Measurements from ENCODE around the gene HS3ST6. TPM values are rescaled to one million over a fixed set of nuclear protein-coding genes. Genes with fewer than 3 reads are reported as not detected.
"Not testable (repeated sequence)": the region's sequence is repeated elsewhere in the genome, so short reads cannot be mapped to it uniquely, and the experiment has no call there.

Gene HS3ST6
- not detected for polyA plus RNA-seq (ENCODE audit: insufficient read length)

DNA sequence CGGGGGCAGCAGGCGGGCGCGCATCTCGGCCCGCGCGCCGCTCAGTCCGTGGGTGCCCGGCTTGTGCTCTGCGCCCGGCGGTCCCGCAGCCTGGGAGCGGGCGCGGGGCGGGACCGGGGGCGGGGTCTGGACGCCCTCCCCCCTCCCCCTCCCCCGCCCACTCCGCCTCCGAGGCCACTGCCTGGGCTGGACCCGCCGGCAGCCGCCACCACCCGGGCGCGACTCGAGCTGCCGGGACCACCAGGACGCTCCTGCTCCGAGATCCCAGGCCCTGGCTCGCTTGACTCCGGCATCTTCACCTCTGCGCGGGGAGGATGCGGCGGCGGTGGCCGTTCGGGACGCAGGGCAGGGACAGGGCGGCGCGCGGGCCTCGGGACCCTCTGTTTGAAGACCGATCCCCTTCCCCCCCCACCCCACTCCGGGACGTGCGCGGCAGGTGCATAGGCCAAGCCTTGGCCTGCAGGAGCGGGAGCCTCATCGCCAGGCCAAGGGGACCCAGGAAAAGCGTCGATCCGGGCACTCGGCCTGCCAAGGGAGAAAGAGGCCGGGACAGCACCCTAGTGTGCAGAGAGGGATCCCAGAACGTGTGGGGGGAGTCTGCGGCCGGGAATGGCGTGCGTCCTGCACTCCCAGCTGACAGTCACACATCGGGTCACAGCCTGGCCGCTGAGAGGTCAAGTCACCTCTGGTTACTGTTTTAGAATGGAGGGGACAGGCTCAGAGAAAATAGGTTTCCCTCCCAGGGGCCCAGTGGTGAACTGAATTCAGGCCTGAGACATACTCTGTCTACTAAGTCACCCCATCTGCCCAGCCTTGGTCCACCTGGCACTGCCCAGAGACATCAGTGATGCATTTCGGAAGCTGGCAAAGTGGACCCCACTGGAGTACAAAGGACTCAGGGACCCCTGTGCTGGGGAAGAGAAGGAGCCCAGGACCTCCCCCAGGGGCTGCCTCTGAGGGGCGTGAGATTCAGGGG lies at the start of gene HS3ST6:
TSS of gene HS3ST6 (minus strand) at position 65 of the 976 bp plus-strand sequence. CDS start 92 bp downstream, outside the sequence.
- DNase-seq (ENCODE audit: low read depth), result no peak

DNA sequence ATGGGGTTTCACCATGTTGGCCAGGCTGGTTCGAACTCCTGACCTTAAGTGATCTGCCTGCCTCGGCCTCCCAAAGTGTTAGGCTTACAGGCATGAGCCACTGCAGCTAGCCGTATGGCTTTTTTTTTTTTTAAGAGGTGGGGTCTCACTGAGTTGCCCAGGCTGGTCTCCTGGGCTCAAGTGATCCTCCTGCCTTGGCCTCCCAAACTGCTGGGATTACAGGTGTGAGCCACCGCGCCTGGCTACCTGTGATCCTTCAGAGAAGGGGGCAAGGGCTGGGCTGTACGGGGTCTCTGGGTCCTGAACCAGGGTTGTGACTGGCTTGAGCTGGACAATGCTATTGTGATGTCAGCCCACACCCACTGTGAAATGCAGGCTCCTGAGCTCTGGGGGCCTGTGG lies 48.2 kb upstream of the HS3ST6 start, which contains the start of gene RNF151:
TSS of gene RNF151 (plus strand) at position 397 of the 400 bp plus-strand sequence. CDS start 26 bp downstream, outside the sequence.
- DNase-seq (ENCODE audit: low read depth), result no peak

DNA sequence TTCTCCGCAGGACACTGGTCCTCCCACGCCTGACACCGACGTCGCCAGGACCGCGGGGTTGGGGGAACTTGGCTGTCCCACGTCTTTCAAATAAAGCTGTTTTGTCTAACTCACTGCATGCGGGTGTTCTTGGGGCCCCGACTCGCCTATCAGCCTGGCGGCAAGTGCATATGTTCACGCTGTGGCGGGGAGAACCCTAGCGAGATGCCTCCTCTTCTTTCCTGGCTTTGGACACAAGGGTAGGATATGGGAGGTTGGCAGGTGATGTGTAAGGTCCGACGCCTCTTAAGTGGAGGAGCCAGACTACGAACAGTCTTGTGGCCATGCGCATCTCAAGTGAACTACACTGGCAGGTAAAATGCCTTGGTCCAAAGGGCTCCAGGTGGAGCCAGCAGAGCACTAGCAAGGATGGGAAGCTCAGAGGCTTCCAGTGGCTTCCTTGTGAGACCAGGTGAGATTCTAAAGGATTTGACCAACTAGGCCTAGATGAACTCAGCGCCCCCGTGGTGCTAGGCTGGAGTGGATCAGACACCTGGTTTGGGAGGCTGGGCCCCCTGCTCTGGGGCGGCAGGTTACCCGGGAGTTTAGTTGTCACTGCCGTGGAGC lies 47.3 kb upstream of the HS3ST6 start:
- no peak for DNase-seq (ENCODE audit: low read depth)

DNA sequence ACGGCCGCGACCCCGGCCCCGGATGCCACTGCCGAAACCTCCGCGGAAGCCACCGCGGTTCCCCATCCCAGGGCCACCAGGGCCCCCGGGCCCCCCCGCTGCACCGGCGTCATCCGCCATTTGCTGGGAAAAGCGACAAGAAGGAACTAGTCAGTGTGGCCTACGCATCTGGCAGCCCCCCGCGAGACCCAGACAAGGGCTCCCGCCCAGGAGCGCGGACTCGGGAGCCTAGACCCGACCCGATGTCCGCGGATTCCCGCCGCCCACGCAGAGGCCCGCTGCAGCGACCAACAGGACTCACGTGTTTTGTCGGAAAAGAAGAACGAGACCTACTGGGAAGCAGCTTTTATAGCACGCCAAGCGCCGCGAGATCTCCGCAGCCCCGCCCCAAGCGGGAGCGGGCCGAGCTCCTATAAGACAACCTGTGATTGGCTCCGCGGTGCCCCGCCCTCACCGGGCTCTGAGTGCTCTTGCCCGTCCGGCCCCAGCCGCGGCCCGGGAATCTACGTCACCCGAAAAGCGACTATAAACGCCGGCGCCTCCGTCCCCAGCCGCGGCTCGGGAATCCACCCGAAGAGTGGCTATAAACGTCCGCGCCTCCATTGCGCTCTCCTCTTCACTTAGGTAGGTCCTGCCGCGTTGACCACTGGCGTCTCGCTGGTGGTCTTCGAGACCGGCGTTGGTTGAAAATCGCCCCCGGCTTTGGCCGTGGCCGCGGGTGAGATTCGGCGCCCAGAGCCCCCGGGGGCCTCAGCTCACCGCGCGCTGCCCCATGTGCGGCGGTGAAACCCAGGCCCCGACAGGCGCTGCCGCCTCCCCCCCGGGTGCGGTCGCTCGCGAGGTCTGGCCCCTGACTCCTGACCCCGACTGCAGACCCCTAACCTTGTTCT lies 46.5 kb upstream of the HS3ST6 start, which contains the start of gene RPS2:
TSS of gene RPS2 (minus strand) at position 321 of the 890 bp plus-strand sequence. CDS start at position 120, 201 bp downstream.
- DNase-seq (ENCODE audit: low read depth), result peak; percentile 96

DNA sequence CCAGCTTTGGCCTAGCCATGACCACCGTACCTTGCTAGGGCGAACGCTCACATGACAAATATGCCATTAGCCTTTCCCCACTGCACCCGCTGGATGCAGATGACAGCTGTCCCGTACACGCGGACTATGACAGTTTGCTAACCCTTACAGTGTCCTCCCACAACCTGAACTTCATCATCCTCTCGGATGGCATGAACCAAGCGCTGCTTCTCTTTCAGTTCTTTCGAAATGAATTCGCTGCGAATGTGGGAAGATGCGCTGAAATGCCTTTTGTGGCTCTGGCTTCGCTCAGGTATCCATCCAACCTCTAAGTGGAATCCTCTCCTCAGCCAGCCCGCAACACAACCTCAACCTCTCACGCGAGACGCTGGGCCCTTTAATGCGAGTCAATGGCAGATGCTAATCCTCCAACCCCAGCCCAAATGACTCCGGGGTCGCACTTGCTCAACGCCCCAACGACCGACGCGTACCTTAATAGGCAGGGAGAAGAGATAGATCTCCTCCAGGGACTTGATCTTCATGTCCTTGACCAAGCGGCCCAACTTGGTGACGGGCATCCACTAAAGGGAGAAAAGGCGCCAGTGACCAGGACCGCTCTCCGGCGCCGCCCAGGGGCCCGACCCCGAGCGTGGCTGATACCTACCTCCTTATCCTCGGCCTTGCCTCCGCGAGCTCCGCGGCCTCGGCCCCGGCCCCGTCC lies 45.7 kb upstream of the HS3ST6 start:
- no peak for DNase-seq (ENCODE audit: low read depth)

DNA sequence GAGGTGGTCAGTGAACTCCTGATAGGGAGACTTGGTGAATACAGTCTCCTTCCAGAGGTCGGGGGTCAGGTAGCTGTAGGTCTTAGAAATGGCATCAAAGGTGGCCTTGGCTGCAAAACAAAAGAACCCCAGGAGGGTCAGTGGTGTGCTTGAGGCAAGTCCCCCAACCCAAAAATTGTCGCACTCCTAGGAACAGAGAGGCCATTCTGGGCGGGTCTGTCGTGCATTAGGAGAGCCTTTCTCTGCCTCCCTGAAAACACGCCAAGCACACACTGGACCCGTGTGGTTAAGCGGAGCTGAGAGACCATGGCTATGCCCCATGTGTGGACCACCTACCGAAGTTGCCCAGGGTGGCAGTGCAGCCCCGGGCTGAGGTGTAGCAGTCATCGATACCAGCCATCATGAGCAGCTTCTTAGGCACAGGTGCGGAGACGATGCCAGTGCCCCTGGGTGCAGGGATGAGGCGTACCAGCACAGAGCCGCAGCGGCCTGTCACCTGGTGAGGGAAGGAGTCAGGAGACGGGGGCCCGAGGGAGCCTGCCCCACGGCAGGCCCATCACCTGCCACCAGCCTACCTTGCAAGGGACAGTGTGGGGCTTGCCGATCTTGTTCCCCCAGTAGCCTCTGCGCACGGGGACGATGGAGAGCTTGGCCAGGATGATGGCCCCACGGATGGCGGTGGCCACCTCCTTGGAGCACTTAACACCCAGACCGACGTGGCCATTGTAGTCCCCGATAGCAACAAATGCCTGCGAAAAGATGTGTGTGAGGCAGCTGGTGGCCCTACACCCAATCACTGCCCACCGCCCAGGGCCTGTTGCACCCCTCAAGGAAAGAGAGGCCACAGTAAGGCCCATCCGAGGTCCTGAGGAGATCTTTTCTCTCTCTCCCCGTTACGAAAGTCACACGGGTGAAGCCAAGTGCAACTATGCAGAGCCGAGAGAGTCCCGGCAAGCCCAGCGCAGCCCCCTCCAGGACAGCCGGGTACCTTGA lies 44.2 kb upstream of the HS3ST6 start:
- not testable (repeated sequence) for DNase-seq (ENCODE audit: low read depth)

DNA sequence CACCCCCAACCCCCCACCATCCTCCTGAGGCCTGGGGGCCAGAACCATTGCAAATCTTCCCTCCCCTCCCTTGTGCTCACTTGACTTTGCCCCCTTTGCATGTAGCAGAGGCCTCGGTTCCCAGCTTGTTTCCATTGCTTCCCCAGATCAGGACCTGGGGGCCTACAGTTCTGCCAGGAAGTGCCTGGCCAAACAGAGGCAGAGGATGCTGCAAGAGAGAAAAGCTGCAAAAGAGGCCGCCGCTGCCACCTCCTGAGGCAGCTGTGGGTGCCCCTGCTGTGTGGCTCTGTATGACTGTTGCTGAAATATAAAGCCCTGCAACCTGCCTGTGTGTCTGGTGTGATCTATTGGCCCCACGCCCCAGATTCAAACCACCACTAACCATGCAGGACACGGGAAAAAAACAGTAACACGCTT lies 43.4 kb upstream of the HS3ST6 start:
- no peak for DNase-seq (ENCODE audit: low read depth)

DNA sequence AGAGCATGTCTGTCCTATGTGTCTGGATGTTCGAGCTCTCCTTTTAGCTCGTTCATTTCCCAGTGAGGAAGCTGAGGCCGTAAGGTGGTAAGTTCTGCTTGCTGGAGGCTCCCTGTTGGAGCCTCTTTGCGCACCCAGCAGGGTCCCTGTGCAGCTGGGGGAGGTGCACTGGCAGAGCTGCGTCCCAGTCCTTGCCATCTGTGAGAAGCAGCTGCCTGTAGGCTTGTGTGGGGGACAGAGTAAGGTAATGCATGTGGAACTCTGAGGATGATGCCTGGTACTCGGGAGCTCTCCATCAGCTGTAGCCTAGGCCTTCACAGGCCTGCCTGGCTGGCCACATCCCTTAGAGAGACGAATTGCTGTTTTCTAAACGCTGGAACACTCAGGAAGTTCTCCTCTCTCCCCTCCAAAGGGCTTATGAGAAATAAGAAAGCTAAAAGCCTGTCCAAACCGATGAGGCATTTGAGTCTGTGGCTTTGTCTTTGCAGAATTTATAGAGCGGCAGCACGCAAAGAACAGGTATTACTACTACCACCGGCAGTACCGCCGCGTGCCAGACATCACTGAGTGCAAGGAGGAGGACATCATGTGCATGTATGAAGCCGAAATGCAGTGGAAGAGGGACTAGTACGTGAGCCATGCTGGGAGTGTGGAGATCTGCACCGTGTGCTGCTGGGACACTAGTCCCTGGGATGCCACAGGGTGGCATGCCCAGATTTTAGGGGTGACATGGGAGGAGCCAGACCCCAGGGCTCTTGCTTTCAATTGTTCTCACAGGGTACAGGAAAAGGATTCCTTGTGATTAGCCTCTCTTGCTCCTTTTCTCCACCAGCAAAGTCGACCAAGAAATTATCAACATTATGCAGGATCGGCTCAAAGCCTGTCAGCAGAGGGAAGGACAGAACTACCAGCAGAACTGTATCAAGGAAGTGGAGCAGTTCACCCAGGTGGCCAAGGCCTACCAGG lies 42.7 kb upstream of the HS3ST6 start:
- DNase-seq (ENCODE audit: low read depth), result no peak

DNA sequence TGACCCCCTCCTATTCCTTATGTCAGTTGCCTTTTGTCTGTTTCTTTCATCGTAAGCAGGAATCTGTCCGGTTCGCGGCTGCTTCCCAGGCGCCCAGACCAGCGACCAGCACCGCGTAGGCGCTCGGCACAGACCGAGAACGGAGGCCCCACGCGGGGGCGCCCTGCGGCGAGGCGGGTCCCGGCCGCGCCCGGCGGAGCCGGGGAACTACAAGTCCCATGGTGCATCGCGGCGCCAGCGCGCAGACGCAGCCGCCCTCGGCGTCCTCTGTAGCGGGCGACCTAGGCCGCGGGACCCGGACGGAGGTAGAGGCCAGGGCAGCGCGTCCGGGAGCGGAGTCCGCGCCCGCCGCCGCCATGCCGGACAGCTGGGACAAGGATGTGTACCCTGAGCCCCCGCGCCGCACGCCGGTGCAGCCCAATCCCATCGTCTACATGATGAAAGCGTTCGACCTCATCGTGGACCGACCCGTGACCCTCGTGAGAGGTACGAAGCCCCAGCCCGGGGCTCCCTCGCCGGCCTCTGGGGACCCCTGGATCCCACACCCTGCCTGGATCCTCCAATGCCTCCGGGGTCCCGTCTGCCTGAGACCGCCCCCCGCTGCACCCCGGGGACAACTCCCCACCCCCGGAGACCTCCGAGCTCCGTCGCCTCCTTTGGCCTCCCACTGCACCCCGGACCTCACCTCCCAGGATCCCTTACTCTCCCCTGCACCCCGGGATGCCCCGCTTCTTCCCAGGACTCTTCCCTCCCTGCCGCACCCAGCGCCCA lies 41.2 kb upstream of the HS3ST6 start, which contains the start of gene NDUFB10:
TSS of gene NDUFB10 (plus strand) at position 270 of the 771 bp plus-strand sequence. CDS start at position 357, 87 bp downstream.
- DNase-seq (ENCODE audit: low read depth), result peak; percentile 84

DNA sequence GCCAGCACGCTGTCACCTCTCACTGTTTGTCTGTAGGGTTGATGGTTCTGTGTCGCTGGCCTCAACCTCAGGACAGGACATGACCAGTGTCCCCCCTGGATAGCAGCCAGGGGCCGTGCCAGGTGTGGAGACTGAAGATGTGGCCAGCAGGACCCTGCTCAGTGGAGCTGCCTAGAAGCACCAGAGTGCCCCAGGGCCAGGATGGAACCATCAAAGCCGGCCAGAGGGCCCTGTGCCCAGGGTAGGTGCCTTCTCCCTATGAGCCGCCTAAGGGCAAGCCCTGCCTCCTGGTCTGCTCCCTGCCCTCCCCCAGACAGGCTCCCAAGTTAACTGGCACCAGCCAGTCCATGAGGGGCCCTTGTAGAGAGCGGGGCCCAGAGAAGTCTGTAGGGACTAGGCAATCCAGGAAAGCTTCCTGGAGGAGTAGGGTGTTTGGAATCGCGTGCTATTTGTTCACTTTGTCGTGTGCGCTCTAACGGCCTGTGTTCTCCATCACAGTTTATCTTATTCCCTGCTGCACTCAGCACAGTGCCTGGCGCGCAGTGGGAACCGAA lies 40.6 kb upstream of the HS3ST6 start:
- DNase-seq (ENCODE audit: low read depth), result no peak

DNA sequence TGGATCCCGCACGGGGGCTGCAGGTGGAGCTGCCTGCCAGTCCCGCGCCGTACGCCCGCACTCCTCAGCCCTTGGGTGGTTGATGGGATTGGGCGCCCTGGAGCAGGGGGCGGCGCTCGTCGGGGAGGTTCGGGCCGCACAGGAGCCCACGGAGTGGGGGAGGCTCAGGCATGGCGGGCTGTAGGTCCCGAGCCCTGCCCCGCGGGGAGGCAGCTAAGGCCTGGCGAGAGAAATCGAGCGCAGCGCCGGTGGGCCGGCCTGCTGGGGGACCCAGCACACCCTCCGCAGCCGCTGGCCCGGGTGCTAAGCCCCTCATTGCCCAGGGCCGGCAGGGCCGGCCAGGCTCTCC lies 39.9 kb upstream of the HS3ST6 start:
- not testable (repeated sequence) for DNase-seq (ENCODE audit: low read depth)

DNA sequence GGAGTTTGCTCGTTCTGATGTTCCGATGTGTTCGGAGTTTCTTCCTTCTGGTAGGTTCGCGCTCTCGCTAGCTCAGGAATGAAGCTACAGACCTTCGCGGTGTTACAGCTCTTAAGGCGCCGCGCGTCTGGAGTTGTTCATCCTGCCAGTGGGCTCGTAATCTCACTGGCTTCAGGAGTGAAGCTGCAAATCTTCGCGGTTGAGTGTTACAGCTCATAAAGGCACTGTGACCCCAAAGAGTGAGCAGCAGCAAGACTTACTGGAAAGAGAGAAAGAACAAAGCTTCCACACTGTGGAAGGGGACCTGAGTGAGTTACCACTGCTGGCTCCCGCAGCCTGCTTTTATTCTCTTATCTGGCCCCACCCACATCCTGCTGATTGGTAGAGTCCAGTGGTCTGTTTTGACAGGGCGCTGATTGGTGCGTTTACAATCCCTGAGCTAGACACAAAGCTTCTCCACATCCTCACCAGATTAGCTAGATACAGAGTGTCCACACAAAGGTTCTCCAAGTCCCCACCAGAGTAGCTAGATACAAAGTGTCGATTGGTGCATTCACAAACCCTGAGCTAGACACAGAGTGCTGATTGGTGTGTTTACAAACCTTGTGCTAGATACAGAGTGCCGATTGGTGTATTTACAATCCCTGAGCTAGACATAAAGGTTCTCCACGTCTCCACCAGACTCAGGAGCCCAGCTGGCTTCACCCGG lies 39.4 kb upstream of the HS3ST6 start:
- DNase-seq (ENCODE audit: low read depth), result not testable (repeated sequence)

DNA sequence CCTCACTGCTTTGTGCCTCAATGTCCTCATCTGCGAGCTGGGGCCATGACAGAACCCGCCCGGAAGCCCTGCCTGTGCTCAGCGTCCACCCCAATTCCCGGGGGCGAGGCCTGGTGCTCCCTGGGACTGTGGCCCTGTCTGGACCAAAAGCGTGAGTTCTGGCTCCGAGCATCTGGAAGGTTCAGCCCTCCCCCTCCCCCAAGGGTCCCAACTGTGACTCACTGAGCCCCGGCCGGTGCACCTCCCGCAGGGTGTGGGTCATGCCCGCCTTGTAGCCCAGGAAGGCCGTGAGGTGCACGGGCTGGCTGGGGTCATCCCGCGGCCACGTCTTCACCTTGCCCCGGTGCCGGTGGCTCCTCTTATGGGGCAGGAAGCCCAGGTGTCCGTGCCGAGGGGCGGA lies 35.5 kb upstream of the HS3ST6 start:
- DNase-seq (ENCODE audit: low read depth), result no peak

DNA sequence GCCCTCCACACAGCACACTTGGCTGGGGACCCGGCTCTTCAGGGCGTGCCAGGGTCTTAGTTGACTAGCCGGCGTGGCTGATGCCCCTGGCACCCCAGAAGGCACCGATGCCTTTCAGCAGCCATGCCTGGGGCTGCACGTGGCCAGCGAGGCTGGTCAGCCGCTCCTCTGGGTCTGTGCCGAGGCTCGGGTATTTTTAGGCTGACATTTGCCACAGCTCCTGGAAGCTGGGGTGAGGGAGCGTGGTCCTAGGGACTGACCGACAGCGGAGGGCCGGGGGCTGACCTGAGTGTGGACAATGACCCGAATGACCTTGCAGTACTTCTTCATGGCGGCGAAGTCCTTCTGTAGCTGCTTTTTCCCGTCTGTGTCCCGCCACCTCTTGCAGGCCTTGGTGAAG lies 32.3 kb upstream of the HS3ST6 start:
- DNase-seq (ENCODE audit: low read depth), result no peak

DNA sequence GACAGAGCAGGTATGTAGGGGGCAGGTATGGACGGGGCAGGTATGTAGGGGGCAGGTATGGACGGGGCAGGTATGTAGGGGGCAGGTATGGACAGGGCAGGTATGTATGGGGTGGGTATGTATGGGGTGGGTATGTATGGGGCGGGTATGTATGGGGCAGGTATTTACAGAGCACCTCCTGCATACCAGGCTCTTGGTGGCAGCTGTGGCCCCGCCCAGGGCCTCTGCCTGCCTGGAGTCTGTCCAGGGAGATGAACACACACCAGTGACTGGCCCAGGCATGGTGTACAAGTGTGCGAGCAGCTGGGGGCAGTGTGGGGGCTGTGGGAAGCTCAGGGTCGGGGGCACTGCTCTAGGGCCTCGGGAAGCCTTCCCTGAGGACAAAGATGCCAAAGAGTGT lies 31.8 kb upstream of the HS3ST6 start:
- DNase-seq (ENCODE audit: low read depth), result no peak

DNA sequence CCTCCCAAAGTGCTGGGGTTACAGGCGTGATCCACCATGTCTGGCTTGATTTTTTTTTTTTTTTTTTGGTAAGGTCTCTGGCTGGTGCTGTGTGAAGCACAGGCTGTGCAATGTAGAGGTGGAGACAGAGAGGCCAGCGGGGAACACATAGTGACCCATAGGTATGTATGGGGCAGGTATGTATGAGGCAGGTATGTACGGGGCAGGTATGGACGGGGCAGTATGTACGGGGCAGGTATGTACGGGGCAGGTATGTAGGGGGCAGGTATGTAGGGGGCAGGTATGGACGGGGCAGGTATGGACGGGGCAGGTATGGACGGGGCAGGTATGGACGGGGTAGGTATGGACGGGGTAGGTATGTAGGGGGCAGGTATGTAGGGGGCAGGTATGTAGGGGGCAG lies 31.3 kb upstream of the HS3ST6 start:
- no peak for DNase-seq (ENCODE audit: low read depth)

DNA sequence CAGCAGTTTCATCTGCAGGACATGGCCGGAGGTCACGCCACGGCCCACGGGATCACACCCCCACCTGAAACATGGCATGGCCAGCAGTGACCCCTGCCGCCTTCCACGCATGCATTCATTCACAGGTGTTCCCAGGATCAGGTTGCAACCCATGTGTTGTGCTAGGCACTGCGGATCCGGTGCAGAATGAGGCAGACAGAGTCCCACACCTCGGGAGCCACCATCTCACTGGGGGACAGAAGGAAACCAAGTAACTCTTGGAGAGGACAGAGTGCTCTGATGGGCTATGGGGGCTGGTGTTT lies 29.1 kb upstream of the HS3ST6 start:
- DNase-seq (ENCODE audit: low read depth), result no peak
